ENCODE data around the gene CLDN17.

Gene CLDN17, protein sequence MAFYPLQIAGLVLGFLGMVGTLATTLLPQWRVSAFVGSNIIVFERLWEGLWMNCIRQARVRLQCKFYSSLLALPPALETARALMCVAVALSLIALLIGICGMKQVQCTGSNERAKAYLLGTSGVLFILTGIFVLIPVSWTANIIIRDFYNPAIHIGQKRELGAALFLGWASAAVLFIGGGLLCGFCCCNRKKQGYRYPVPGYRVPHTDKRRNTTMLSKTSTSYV

DNA sequence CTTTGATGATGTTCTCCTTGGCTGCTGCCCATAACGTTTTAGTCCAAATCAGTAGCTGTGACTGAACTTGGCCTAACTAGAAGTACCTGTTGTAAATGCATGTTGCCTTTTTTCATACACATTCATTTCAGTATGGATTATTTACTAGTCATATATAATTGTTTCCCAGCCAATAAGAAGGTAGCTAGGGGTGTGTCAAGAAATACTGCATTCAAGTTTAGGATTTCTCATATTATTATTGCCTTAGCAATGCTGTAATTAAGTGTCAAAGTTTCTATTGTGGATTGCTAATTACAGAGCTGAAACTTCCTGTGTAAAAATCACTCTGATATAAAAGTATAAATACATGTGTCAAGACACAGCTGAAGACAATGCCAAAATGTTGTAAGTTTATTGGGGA, at the start of gene CLDN17:
Gene CLDN17, minus strand, starts transcription at position 101 of the 400 bp plus-strand sequence. CDS start 188 bp downstream, outside the sequence.
- H3K4me1 ChIP-seq (ENCODE audit: insufficient read depth, poor library complexity, severe bottlenecking), result peaks cover 20% of the 10 kb centered on the region
- H3K9me3 ChIP-seq (ENCODE audit: severe bottlenecking), result no peaks in the 10 kb centered on the region
- H3K27ac ChIP-seq (ENCODE audit: poor library complexity, severe bottlenecking), result peak within 1 kb of the TSS; percentile 79
- no peak within 1 kb of the TSS for H3K4me3 ChIP-seq (ENCODE audit: severe bottlenecking)
- ATAC-seq (ENCODE audit: low read depth) (no peak), DNase-seq (ENCODE audit: low spot score) (no peak)
- H3K27me3 ChIP-seq (ENCODE audit: insufficient read depth, poor library complexity, severe bottlenecking), result no peaks in the 10 kb centered on the region
- no peaks in the 10 kb centered on the region for H3K36me3 ChIP-seq (ENCODE audit: low read depth)
- TF ChIP-seq, protein P1, sequence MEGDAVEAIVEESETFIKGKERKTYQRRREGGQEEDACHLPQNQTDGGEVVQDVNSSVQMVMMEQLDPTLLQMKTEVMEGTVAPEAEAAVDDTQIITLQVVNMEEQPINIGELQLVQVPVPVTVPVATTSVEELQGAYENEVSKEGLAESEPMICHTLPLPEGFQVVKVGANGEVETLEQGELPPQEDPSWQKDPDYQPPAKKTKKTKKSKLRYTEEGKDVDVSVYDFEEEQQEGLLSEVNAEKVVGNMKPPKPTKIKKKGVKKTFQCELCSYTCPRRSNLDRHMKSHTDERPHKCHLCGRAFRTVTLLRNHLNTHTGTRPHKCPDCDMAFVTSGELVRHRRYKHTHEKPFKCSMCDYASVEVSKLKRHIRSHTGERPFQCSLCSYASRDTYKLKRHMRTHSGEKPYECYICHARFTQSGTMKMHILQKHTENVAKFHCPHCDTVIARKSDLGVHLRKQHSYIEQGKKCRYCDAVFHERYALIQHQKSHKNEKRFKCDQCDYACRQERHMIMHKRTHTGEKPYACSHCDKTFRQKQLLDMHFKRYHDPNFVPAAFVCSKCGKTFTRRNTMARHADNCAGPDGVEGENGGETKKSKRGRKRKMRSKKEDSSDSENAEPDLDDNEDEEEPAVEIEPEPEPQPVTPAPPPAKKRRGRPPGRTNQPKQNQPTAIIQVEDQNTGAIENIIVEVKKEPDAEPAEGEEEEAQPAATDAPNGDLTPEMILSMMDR (IDR thresholded peaks at IDR 0.05; ENCODE audit: poor library complexity, severe bottlenecking), result no peak

DNA sequence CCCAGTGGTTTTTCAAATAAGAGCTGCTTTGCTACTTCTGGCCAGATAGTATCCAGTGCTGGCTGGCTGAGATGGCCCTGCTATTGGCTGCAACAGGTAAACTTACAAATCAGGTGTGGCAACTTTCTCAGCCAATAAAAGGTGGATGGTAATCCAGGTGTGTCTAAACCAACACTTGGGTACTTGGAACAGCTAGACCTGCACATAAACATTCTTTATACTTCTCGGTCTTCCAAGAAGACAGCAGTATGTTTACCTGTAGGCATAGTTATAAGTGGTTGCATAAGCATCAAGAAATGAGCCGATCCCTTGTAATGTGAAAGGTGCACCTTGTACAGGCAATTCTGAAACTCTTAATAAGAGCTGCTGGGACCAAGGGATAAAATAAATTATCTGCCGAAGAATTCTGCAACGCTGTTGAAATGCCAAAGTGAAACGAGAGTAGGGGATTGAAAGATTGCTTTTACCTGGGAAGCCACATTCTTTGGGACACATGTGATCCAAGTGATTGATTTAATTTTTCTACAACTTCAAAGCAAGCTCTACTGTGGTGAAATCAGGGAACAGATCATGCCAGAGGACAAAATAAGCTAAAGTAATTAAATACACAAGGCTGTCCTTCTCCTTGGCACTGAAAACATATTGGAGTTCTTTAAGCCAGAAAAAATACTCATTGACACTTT, 49.6 kb upstream of the CLDN17 start, which contains the start of gene CLDN8:
Gene CLDN8, minus strand, starts transcription at position 57 of the 683 bp plus-strand sequence. CDS start 172 bp downstream, outside the sequence.
- no peak within 1 kb of the TSS for H3K4me3 ChIP-seq (ENCODE audit: severe bottlenecking)

DNA sequence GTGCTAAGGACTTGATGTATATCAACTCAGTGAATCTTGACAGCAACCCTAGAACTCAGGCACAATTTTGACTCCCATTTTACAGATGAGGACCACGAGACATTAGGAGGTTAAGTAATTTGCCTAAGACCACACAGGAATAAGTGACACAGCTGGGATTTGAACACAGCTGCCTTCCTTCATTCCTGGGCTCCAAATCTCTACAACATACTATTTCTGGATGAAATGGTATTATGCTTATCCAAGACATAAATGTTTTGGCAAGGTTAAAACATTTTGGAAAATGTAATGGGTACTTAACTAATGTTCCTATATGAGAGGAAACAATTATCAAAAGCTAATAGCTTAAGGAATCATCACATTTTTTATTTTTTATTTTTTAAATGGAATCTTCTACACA, 44.5 kb upstream of the CLDN17 start:
- no peaks in the 10 kb centered on the region for H3K36me3 ChIP-seq (ENCODE audit: low read depth)
- DNase-seq (ENCODE audit: low spot score) (no peak), ATAC-seq (ENCODE audit: low read depth) (no peak)
- no peaks in the 10 kb centered on the region for H3K9me3 ChIP-seq (ENCODE audit: severe bottlenecking)
- TF ChIP-seq, protein P1 (IDR thresholded peaks at IDR 0.05; ENCODE audit: poor library complexity, severe bottlenecking), result no peak
- no peak overlapping the region for H3K27ac ChIP-seq (ENCODE audit: poor library complexity, severe bottlenecking)
- no peaks in the 10 kb centered on the region for H3K27me3 ChIP-seq (ENCODE audit: insufficient read depth, poor library complexity, severe bottlenecking)
- H3K4me3 ChIP-seq (ENCODE audit: severe bottlenecking), result no peak overlapping the region
- H3K4me1 ChIP-seq (ENCODE audit: insufficient read depth, poor library complexity, severe bottlenecking), result peaks cover 6% of the 10 kb centered on the region

More for the DNA sequence above, 49.6 kb upstream of the CLDN17 start, which contains the start of gene CLDN8:
- TF ChIP-seq, protein P1 (IDR thresholded peaks at IDR 0.05; ENCODE audit: poor library complexity, severe bottlenecking), result no peak
- Histone ChIP-seq H3K4me1 (ENCODE audit: insufficient read depth, poor library complexity, severe bottlenecking) (no peaks in the 10 kb centered on the region), H3K27ac (ENCODE audit: poor library complexity, severe bottlenecking) (no peak within 1 kb of the TSS), H3K36me3 (ENCODE audit: low read depth) (no peaks in the 10 kb centered on the region), H3K9me3 (ENCODE audit: severe bottlenecking) (no peaks in the 10 kb centered on the region), H3K27me3 (ENCODE audit: insufficient read depth, poor library complexity, severe bottlenecking) (no peaks in the 10 kb centered on the region)
- ATAC-seq (ENCODE audit: low read depth), result no peak
- no peak for DNase-seq (ENCODE audit: low spot score)

DNA sequence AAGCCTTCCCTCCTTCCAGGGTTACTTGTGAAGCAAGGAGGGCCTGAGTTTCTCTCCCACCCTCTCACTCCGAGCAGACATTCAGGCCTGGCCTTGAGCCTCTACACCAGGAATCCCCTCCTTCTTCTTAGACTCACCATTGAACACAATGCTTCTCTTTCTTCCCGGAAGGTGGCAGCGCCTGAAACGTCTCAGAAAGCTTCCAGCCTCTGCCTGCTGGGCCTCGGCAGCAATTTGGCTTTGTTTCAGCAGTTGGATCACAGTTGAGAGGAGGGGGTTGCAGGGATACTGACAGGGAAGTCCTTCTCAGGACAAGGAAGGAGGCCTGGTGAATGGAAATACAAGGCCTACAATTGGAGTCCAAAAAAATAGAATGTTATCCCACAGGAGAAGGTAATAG, 43.0 kb upstream of the CLDN17 start:
- ATAC-seq (ENCODE audit: low read depth), result no peak
- Histone ChIP-seq H3K9me3 (ENCODE audit: severe bottlenecking) (no peaks in the 10 kb centered on the region), H3K4me1 (ENCODE audit: insufficient read depth, poor library complexity, severe bottlenecking) (peaks cover 6% of the 10 kb centered on the region), H3K36me3 (ENCODE audit: low read depth) (no peaks in the 10 kb centered on the region), H3K4me3 (ENCODE audit: severe bottlenecking) (no peak overlapping the region), H3K27ac (ENCODE audit: poor library complexity, severe bottlenecking) (no peak overlapping the region), H3K27me3 (ENCODE audit: insufficient read depth, poor library complexity, severe bottlenecking) (no peaks in the 10 kb centered on the region)
- TF ChIP-seq, protein P1 (IDR thresholded peaks at IDR 0.05; ENCODE audit: poor library complexity, severe bottlenecking), result peak; percentile 19
- no peak for DNase-seq (ENCODE audit: low spot score)

DNA sequence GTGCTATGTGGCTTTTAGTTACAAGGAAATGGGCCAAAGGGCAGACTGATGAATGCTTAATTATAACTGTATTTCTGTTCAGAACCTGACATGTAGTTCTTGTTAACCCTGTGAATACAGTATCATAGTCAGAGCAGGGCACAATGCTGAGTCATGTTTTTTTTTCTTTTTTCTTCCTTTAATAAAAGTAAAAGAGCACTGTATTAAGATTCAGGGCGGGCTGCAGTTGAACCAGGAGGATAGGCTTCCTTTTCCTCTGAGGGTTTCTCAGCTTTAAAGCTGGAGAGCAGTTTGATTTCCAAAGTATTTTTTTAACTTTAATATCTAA, 40.6 kb upstream of the CLDN17 start:
- Histone ChIP-seq H3K9me3 (ENCODE audit: severe bottlenecking) (peaks cover 3% of the 10 kb centered on the region), H3K4me3 (ENCODE audit: severe bottlenecking) (no peak overlapping the region), H3K36me3 (ENCODE audit: low read depth) (no peaks in the 10 kb centered on the region), H3K27ac (ENCODE audit: poor library complexity, severe bottlenecking) (no peak overlapping the region), H3K27me3 (ENCODE audit: insufficient read depth, poor library complexity, severe bottlenecking) (no peaks in the 10 kb centered on the region), H3K4me1 (ENCODE audit: insufficient read depth, poor library complexity, severe bottlenecking) (peaks cover 6% of the 10 kb centered on the region)
- ATAC-seq (ENCODE audit: low read depth) (no peak), DNase-seq (ENCODE audit: low spot score) (no peak)
- TF ChIP-seq, protein P1 (IDR thresholded peaks at IDR 0.05; ENCODE audit: poor library complexity, severe bottlenecking), result no peak

Measured in RWPE2 (cell line).